ENCODE measurements around the gene SSBP3. TPM values are rescaled to one million over a fixed set of nuclear protein-coding genes. Genes with fewer than 3 reads are reported as not detected.

SSBP3 gene
- total and polyA plus RNA-seq, 2 of the 13 experiments (the other 11 are each of a cell fraction or from before 2014, with no cell fraction given): 8.5 to 17.6 TPM

- no peaks in the 10 kb centered on the region for H3K79me2 ChIP-seq (ENCODE audit: insufficient read depth, low read length)
- no peaks in the 10 kb centered on the region for H3K27me3 ChIP-seq (ENCODE audit: control insufficient read depth in 1 of 2, insufficient read depth in 2 of 2, low read length in 2 of 2)
- FAIRE-seq (no peak), DNase-seq (ENCODE audit: low spot score) (no peak), ATAC-seq (no peak)
- in situ Hi-C loops (cut with HindIII; ENCODE audit: extremely low pct_ligation_motif_present, low pct_unique_long_range_greater_than_20kb): no loop called here
- H2AFZ ChIP-seq (ENCODE audit: low read length): no peak overlapping the region
- H3K27ac ChIP-seq (ENCODE audit: extremely low read length, insufficient read depth, low read length): no peak overlapping the region
- H3K4me1 ChIP-seq (ENCODE audit: insufficient read depth, low read length): peaks cover 21% of the 10 kb centered on the region
- no peak overlapping the region for H3K4me2 ChIP-seq (ENCODE audit: low read depth, low read length)
- 97% methylated on average over 26 of the region's 26 CpGs for WGBS (ENCODE audit: low lambda C conversion rate)
- H3K9me3 ChIP-seq (ENCODE audit: low read length): no peaks in the 10 kb centered on the region
- ChIA-PET CTCF (ENCODE audit: low intra/inter-chr PET ratio, low total read pairs) (no interaction called here), POLR2A (no interaction called here)
- H4K20me1 ChIP-seq (ENCODE audit: insufficient read depth, low read length): no peaks in the 10 kb centered on the region
- intact Hi-C loops (cut with micrococcal nuclease; ENCODE audit: unreplicated experiment): no loop called here
- no TSS peak for BruUV-seq (replicated peaks)
- no peak overlapping the region for H3K4me3 ChIP-seq (replicated peaks in 1 of 3; ENCODE audit: insufficient read depth in 1 of 3, low read depth in 2 of 3, low read length in 3 of 3)
- no peak overlapping the region for H3K9ac ChIP-seq (ENCODE audit: insufficient read depth, low read depth, low read length)
- no peaks in the 10 kb centered on the region; a peak in 3 of 5 replicates for H3K36me3 ChIP-seq (replicated peaks in 1 of 2; ENCODE audit: control insufficient read depth in 1 of 2, insufficient read depth in 2 of 2, low read length in 2 of 2)
- TF ChIP-seq, protein P1, sequence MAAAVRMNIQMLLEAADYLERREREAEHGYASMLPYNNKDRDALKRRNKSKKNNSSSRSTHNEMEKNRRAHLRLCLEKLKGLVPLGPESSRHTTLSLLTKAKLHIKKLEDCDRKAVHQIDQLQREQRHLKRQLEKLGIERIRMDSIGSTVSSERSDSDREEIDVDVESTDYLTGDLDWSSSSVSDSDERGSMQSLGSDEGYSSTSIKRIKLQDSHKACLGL (CRISPR knock-in tag; IDR thresholded peaks at IDR 0.05): no peak
- TF ChIP-seq ZNF781 (CRISPR knock-in tag; IDR thresholded peaks at IDR 0.05; ENCODE audit: borderline replicate concordance, not compliant biosample characterization): no peak
- TF ChIP-seq MLLT10 (CRISPR knock-in tag; IDR thresholded peaks at IDR 0.05): no peak
- no peak for TF ChIP-seq ZFP41 (CRISPR knock-in tag; IDR thresholded peaks at IDR 0.05; ENCODE audit: borderline replicate concordance)
- TF ChIP-seq, protein P2, sequence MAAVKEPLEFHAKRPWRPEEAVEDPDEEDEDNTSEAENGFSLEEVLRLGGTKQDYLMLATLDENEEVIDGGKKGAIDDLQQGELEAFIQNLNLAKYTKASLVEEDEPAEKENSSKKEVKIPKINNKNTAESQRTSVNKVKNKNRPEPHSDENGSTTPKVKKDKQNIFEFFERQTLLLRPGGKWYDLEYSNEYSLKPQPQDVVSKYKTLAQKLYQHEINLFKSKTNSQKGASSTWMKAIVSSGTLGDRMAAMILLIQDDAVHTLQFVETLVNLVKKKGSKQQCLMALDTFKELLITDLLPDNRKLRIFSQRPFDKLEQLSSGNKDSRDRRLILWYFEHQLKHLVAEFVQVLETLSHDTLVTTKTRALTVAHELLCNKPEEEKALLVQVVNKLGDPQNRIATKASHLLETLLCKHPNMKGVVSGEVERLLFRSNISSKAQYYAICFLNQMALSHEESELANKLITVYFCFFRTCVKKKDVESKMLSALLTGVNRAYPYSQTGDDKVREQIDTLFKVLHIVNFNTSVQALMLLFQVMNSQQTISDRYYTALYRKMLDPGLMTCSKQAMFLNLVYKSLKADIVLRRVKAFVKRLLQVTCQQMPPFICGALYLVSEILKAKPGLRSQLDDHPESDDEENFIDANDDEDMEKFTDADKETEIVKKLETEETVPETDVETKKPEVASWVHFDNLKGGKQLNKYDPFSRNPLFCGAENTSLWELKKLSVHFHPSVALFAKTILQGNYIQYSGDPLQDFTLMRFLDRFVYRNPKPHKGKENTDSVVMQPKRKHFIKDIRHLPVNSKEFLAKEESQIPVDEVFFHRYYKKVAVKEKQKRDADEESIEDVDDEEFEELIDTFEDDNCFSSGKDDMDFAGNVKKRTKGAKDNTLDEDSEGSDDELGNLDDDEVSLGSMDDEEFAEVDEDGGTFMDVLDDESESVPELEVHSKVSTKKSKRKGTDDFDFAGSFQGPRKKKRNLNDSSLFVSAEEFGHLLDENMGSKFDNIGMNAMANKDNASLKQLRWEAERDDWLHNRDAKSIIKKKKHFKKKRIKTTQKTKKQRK (IDR thresholded peaks at IDR 0.05; ENCODE audit: low read length): no peak
- no peak for TF ChIP-seq EZH2 (conservative IDR thresholded peaks at IDR 0.05; ENCODE audit: low read depth, low read length)
- TF ChIP-seq, protein P3, sequence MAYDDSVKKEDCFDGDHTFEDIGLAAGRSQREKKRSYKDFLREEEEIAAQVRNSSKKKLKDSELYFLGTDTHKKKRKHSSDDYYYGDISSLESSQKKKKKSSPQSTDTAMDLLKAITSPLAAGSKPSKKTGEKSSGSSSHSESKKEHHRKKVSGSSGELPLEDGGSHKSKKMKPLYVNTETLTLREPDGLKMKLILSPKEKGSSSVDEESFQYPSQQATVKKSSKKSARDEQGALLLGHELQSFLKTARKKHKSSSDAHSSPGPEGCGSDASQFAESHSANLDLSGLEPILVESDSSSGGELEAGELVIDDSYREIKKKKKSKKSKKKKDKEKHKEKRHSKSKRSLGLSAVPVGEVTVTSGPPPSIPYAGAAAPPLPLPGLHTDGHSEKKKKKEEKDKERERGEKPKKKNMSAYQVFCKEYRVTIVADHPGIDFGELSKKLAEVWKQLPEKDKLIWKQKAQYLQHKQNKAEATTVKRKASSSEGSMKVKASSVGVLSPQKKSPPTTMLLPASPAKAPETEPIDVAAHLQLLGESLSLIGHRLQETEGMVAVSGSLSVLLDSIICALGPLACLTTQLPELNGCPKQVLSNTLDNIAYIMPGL (CRISPR knock-in tag; IDR thresholded peaks at IDR 0.05; ENCODE audit: borderline replicate concordance in 1 of 2, low read depth in 1 of 2): no peak
- TF ChIP-seq, protein P4, sequence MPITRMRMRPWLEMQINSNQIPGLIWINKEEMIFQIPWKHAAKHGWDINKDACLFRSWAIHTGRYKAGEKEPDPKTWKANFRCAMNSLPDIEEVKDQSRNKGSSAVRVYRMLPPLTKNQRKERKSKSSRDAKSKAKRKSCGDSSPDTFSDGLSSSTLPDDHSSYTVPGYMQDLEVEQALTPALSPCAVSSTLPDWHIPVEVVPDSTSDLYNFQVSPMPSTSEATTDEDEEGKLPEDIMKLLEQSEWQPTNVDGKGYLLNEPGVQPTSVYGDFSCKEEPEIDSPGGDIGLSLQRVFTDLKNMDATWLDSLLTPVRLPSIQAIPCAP (CRISPR knock-in tag; IDR thresholded peaks at IDR 0.05; ENCODE audit: low read depth): no peak
- no peak for TF ChIP-seq ZBTB42 (CRISPR knock-in tag; IDR thresholded peaks at IDR 0.05)
- no peak for TF ChIP-seq PRMT3 (CRISPR knock-in tag; IDR thresholded peaks at IDR 0.05; ENCODE audit: borderline replicate concordance, low read depth)
- no peak for TF ChIP-seq ZNF224 (CRISPR knock-in tag; IDR thresholded peaks at IDR 0.05)
- TF ChIP-seq ZNF710 (CRISPR knock-in tag; IDR thresholded peaks at IDR 0.05; ENCODE audit: borderline replicate concordance): no peak
- no peak for TF ChIP-seq ELF1 (CRISPR knock-in tag; IDR thresholded peaks at IDR 0.05)
- TF ChIP-seq HDAC6 (IDR thresholded peaks at IDR 0.05; ENCODE audit: low read depth, low read length): no peak
Measured at GRCh38 chr1:54342742-54343687, 63.2 kb downstream of the SSBP3 start.
